Right ventricle myocardium inferior (tissue), 1 donor: Measurements from ENCODE around the gene CHST2. TPM values are rescaled to one million over a fixed set of nuclear protein-coding genes. Genes with fewer than 3 reads are reported as not detected.
"Not testable (repeated sequence)": the region's sequence is repeated elsewhere in the genome, so short reads cannot be mapped to it uniquely, and the experiment has no call there.

ENCODE experiments used
- ATAC-seq: fragments of 200-7000 bp; cut with Tn5 transposase; one replicate; pipeline ENCODE4 v1.9.1; 2020; ENCODE audit warnings: mild to moderate bottlenecking, moderate library complexity
- DNase-seq: peaks from one replicate; pipeline ENCODE4 v3.0.0; 2021; ENCODE audit errors: missing footprints
- intact Hi-C: fragments of 100-400 bp; cut with DNase I; formaldehyde crosslinking; loops from one replicate; pipeline ENCODE4 v1.11.0; 2022
- long read RNA-seq: library from polyadenylated mRNA; unstranded; transcript quantifications from one replicate; pipeline ENCODE4 v2.0.0, GENCODE V29; 2021
- total RNA-seq: library from RNA; stranded (reverse); fragmentation: NEBNext Ultra II Directional; extraction: Animal tissue kit (Norgen Biotek cat#: 25700); gene quantifications from one replicate; pipeline ENCODE4 v1.2.1, GENCODE V29; 2021
- donor health status: DM: no; HTN: yes; CAD: no; lungs with severe emphysema.

Gene CHST2, protein sequence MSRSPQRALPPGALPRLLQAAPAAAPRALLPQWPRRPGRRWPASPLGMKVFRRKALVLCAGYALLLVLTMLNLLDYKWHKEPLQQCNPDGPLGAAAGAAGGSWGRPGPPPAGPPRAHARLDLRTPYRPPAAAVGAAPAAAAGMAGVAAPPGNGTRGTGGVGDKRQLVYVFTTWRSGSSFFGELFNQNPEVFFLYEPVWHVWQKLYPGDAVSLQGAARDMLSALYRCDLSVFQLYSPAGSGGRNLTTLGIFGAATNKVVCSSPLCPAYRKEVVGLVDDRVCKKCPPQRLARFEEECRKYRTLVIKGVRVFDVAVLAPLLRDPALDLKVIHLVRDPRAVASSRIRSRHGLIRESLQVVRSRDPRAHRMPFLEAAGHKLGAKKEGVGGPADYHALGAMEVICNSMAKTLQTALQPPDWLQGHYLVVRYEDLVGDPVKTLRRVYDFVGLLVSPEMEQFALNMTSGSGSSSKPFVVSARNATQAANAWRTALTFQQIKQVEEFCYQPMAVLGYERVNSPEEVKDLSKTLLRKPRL
- 1.9 TPM for total RNA-seq
- long read RNA-seq, full-length matches to known transcripts, result 1 of 1 reads
- long read RNA-seq, partial matches to known transcripts, result 0 of 1 reads
- long read RNA-seq, other reads (novel, unspliced or antisense), result 0 of 1 reads

DNA sequence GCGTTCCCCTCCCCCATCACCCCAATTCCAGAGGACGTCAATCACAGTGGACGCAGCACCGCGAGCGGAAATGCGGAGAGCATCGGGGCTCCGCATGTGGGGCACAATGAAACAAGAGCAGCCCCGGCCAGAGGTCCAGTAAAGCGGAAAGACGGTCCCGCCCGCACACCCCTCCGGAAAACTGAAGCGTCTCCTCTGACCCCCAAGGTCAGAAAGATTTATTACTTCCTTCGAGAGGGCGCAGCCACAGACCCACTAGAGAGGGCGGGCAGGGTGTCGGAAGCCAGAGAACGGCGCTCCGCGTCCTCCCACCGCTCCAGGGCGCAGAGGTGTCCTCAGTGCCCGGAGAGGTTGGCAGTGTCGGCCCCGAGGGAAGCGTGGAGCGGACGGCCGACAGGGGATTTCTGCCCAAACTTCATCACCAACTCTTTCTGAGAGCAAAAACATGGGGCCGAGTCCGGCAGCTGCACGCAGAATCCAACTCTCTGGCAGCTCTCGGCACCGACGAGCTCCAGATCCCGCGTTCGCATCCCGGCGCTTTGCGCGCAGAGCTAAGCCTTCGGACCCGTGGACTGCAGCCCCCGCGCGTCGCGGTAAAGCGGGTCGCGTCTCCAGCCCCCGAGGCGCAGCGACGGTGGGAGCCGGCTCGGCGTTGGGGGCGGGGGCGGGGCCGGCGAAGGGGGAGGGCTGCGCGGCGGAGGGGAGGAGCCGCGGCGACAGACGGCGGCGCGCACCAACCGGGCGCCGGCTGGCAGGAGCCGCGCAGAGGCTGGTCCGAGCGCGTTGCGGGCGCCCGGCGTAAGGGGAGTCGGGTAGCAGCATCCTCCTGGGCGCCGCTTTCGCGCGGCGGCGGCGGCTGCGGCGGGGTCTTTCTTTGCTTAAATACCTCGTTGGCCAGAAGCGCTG, at the start of gene CHST2:
TSS of gene CHST2 (plus strand) at position 763 of the 906 bp plus-strand sequence. CDS start 1,046 bp downstream, outside the sequence.
- DNase-seq (peak; percentile 90), ATAC-seq (peak; percentile 97)
- intact Hi-C loops, result no loop called here

DNA sequence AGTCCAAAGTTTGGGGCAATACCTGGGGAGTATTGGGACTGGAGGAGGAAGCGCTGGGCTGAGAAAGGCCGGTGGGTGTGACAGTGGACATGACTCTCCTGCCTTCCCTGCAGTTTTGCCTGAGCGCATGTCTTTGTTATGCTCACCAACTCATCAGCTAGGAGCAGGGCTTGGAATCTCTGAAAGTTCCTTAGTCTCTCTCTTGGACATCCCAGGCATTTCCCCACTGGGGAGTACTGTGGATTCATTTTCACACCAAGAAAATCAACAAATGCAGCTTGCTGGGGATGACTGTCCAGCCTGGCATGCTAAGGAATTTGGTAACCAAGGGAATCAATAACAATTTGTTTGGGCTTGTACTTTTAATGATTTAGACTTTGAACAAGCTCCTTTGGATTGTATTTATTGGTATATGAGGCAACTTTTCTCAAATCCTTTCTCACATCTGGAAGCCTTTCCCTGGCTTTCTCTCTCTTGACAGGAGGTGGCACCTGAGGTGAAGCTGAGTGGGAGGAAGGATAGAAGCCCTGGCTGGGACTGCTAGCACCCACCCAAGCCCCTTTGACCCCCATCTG, 48.5 kb upstream of the CHST2 start:
- DNase-seq, result no peak
- intact Hi-C loops, result no loop called here
- no peak for ATAC-seq

DNA sequence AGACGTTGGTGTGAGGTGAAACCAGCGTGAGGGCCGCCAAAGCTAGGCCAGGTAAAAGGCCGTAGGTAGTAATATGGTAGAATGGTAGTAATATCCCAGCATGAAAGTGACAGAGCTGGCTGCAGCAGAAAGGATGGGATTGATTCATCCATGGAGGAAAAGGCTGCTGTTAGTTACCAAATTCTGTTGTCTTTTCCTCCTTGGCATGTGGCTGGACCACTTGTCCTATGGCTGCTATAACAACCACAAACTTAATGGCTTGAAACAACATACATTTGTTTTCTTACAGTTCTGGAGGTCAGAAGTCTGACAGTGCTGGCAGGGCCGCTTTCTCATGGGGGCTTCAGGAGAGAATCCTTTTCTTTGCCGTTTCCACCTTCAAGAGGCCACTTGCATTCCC, 47.8 kb upstream of the CHST2 start:
- no peak for DNase-seq
- no peak for ATAC-seq
- intact Hi-C loops, result no loop called here

DNA sequence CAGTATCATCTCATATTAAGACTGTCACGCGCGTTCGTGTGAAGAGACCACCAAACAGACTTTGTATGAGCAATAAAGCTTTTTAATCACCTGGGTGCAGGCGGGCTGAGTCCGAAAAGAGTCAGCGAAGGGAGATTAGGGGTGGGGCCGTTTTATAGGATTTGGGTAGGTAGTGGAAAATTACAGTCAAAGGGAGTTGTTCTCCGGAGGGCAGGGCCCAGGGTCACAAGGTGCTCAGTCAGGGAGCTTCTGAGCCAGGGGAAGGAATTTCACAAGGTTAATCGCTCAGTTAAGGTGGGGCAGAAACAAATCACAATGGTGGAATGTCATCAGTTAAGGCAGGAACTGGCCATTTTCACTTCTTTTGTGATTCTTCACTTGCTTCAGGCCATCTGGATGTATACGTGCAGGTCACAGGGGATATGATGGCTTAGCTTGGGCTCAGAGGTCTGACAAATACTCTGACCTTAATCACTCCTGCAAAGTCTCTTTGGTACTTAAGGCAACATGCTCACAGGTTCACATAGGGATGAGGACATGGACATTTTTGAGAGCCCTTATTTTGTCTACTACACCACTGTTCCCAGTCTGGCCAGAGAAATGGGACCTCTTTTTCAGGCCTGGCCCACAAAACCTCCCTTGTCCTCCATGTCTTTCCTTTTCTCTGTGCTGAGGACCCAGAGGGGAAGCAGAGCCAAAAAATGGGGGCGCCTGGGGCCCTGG, 47.1 kb upstream of the CHST2 start:
- intact Hi-C loops, ATAC-seq, DNase-seq: not testable (repeated sequence)

DNA sequence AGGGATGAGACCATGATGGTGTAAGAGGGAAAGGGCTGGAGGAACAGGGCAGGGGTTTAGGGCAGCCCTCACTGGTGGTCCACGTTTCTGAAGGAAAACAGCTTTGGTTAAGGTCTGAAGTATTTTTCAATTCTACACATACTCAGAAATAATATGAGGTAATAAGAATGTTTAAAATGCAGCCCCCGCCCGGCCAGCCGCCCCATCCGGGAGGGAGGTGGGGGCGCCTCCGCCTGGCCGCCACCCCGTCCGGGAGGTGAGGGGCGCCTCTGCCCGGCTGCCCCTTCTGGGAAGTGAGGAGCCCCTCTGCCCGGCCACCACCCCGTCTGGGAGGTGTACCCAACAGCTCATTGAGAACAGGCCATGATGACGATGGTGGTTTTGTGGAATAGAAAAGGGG, 46.0 kb upstream of the CHST2 start:
- ATAC-seq, DNase-seq, intact Hi-C loops: not testable (repeated sequence)

DNA sequence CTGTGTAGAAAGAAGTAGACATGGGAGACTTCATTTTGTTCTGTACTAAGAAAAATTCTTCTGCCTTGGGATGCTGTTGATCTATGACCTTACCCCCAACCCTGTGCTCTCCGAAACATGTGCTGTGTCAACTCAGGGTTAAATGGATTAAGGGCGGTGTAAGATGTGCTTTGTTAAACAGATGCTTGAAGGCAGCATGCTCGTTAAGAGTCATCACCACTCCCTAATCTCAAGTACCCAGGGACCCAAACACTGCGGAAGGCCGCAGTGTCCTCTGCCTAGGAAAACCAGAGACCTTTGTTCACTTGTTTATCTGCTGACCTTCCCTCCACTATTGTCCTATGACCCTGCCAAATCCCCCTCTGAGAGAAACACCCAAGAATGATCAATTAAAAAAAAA, 45.6 kb upstream of the CHST2 start:
- intact Hi-C loops, DNase-seq, ATAC-seq: not testable (repeated sequence)

DNA sequence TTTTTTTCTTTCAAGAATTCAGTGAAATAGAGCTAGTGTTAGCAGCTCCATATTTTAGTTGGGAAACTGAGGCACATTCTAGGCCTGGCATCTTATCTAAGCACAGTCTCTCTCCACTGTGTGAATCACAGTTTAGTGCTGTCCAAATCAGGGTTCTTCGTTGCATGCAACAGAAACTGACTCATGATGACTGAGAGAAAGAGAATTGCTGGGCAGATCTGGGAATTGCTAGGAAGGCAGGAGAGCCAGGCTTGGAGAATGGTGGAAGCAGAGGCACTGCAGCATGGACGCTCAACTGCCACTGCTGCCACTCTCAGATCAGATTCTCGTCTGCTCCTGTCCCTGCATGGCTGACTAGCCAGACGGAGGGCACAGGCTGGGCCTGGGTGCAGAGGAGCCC, 40.7 kb upstream of the CHST2 start:
- DNase-seq (no peak), ATAC-seq (no peak)
- intact Hi-C loops, result no loop called here

DNA sequence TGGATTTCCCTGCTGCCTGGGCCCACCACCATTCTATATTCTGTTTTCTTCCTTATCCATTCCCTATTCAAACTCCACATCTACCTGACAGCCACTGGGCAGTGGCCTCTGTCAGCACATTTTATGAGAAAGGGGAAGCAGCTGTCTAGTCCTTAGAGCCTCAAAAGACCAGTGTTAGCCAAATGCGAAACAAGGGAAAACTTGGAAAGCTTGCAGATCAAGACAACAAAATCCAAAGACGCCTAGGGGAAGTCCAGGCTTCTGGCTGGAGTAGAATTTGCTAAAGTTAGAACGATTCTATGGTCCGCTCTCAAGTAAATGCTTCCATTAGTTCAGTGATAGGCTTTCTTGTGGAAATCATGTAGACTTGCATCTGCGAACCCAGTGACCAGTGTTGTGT, 39.4 kb upstream of the CHST2 start:
- no peak for DNase-seq
- no peak for ATAC-seq
- intact Hi-C loops, result no loop called here

DNA sequence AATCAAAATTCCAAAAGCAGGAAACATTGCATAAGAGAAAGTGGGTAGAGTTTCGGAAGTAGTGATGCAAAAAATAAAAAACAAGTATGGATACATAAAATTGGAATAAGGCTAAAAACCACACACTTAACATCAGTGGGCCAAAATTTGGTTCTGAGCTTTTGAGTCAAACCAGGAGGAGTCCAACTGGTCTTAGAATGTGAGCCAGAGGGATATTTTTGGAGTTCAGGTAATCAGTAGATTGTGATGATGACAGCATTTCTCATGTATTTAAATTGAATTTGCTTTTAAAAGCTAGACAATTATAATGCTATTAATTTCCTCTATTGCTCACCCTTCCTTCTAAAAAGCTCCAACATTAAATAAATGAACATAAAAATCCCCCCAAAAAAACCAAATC, 38.2 kb upstream of the CHST2 start:
- DNase-seq (no peak), ATAC-seq (no peak)
- intact Hi-C loops, result no loop called here

DNA sequence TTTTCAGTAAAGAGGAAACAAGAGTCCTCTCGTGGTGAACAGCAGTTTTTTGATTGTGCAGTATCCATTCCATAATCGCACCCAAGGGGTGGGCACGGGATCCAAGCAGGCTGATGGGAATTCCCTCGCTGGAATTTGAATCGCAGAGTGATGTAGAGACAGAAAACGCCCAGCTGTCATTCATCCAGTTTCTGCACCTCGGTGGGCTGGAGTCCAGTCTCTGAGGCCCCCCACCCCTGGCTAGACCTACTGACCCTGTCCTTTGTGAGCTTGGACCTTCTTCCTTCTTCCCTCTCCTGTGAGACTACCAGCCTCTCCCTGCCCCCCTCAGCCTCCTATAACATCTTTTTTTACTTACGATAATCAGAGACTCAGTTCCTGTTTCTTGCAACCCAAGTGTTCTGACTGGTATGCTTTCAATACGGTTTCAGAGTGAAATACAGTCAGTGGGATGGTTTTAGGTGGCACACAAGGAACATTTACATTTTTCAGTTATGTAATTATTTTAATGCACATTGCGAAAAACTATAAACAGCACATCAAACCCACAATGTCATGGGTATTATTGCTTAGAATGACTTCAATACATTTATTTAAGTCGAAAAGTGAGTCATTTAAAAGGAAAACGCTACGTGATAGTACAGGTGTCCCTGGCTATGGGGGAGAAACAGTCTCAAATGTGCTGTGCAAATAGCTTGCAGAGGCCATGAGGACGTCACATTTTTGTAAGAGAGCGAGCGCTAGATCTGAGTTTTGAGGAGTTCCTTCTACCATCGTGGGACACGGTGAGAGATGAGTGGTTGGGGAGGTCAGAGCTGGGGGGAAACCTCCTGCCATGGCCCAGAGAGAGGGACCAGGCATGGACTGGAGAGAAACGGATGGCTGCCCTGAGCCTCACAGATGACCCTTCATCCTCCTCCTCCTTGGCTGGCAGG, 37.5 kb upstream of the CHST2 start:
- DNase-seq (no peak), ATAC-seq (no peak)
- intact Hi-C loops, result no loop called here

DNA sequence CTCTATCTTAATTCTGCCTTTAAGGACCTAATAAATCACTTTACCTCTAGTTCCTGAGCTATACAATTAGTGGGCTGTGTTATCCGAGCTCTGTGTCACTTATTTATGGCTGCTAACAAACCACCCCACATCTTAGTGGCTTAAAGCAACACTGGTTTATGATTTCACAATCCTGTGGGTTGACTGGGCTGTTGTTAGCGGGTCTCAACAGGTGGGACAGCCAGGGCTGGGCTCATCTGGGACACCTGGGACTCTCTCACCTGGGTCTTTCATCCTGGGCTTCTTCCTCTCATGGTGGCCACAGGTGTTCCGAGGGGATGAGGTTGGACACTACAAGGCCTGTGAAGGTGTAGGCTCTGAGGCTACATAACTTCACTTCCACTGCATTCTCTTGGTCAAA, 35.8 kb upstream of the CHST2 start:
- DNase-seq (no peak), ATAC-seq (no peak)
- intact Hi-C loops, result no loop called here

DNA sequence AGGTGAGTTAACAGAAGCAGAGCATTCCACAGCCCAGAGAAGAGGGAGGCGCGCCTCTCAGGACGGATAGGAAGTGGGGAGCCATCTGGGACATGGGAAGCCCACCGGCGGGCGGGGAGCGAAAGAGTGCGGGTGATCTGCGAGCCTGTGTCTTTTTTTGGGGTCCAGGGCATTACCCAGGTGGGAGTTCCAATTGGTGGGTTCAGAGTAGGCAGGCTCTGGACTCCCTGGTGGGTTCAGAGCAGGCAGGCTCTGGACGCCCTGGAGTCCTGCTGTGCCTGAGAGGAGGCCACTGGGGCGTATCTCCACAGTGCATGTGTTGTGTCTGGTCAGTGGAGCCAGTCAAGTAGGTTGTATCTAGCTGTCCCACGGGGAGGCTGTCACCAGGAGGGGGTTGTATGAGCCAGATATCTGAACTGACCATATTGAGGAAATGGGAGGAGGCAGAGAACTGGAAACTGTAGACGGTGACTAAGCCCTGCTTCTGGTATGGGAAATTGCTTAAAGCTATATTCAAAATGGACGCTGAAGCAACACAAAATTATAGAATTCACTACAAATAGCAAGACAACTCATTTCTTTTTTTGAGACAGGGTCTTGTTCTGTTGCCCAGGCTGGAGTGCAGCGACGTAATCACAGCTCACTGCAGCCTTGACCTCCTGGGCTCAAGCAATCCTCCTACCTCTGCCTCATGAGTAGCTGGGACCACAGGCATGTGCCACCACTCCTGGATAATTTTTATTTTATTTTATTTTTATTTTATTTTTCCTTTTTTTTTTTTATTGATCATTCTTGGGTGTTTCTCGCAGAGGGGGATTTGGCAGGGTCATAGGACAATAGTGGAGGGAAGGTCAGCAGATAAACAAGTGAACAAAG, 34.5 kb upstream of the CHST2 start:
- no peak for DNase-seq
- no peak for ATAC-seq
- intact Hi-C loops, result no loop called here

DNA sequence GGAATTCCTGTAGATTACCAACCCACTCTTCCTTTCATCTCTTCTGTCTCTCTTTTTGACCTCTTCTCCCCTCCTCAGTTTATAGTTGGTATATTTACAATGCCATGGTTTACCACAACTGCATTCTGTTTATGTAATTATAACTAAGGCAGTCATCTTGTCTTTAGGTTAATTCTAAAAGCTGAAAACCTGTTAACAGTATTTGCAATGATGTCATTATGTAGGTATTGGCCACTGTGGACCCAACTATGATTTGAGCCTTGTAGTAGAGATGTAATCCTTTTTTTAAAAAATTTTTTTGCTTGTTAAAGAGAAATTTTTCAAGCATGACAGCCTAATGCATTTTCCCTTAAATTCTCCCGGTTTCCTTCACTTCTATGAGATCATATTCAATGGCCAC, 30.7 kb upstream of the CHST2 start:
- intact Hi-C loops, result no loop called here
- DNase-seq, result no peak
- no peak for ATAC-seq

DNA sequence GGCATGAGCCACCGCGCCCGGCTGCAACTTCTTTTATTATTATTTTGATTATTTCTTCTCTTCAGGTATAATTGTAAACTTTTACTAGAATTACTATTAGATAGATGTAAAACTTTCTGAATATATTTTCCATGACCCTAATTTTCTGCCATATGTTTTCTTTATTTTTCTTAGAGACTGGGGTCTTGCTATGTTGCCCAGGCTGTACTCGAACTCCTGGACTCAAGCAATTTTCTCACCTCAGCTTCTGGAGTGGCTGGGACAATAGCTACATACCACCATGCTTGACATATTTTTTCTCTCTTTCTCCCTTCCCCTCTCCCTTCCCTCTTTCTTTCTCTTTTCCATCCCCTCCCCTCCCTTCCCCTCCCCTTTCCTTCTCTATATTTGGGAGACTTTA, 29.6 kb upstream of the CHST2 start:
- ATAC-seq (no peak), DNase-seq (no peak)
- intact Hi-C loops, result no loop called here

DNA sequence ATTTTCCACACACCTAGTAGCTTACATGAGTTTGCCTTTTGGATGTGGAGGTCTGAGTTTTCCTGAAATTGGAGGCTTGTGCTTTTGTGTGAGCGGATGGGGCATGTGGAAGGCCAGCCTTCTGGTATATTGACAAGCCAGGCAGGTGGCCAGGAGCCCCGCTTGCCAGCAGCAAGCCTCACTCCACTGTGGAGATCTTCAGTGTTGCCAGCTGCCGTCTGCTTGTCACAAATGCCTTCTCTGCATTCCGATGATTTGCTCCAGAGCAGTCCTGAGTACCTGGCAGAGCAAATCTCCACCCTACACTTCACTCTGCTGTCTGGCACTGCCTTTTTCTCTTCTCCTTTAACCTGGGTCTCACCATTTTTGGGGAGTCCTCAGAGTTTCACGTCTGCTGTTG, 29.1 kb upstream of the CHST2 start:
- DNase-seq, result no peak
- ATAC-seq, result peak; percentile 73
- intact Hi-C loops, result no loop called here

DNA sequence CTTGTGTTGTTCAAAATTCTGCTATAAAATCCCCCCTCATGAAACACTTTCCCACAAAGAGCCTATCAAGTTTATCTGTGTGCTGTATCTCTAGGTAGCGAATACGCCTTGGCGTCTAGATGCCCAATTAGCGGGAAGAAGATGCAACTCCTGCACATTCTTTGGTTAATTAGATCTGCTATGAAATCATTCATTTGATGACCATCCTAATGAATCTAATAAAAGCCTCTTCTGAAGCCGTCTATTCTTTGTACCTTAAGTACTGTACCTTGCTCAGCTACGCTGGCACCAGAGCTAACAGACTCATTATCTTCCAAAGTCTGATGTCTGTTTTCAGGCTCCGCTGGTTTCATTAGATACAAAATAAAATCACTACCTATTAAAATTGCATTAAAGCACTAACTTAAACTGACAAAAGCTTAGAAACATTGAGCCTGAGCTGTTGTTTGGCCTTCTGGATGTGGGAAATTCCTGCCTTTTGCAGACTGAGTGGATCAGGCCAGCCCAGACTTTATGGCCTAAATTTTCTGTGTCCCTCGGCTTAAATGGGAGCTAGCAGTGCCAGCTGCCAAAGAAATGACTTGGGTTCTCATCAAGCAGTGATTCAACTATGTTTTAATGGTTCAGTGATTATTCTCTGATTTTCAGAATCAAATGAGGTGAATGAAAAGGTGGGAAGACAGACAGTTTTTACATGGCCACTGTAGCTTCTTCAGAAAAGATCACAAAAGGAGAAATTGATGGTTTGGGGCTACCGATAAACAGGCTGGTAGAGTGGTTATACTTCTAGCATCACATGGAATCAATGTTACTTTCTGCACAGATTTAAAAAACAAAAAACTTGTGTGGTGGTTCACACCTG, 28.4 kb upstream of the CHST2 start:
- ATAC-seq (no peak), DNase-seq (no peak)
- intact Hi-C loops, result no loop called here
